A204.1 (cell line): ENCODE measurements around the gene TRIP6.
"Not testable (repeated sequence)": the region's sequence is repeated elsewhere in the genome, so short reads cannot be mapped to it uniquely, and the experiment has no call there.

ENCODE experiments used
- FAIRE-seq: peaks from 2 replicates; lab custom pipeline; 2012; peaks lifted over from hg19 to GRCh38; lab: Jason Lieb, UNC

Gene TRIP6

GRCh38 chr7:100890653-100891567 is 23.7 kb downstream of the TRIP6 start:
- no peak for FAIRE-seq

GRCh38 chr7:100891568-100892247 is 24.5 kb downstream of the TRIP6 start:
- no peak for FAIRE-seq

GRCh38 chr7:100892364-100893317 is 25.5 kb downstream of the TRIP6 start:
- FAIRE-seq, result no peak

- FAIRE-seq, result no peak
Observed at GRCh38 chr7:100893318-100893895, 26.2 kb downstream of the TRIP6 start.

GRCh38 chr7:100893910-100894721 is 26.9 kb downstream of the TRIP6 start:
- FAIRE-seq, result no peak

GRCh38 chr7:100894860-100895700 is 27.9 kb downstream of the TRIP6 start:
- no peak for FAIRE-seq

GRCh38 chr7:100895701-100895955 is 28.4 kb downstream of the TRIP6 start, which contains the start of gene ACHE:
TSS of gene ACHE (minus strand) at chr7:100895888. CDS start at chr7:100894232, 1,656 bp downstream.
- FAIRE-seq, result no peak

GRCh38 chr7:100895956-100896731 is 29.0 kb downstream of the TRIP6 start:
- FAIRE-seq, result no peak

GRCh38 chr7:100896732-100897608 is 29.8 kb downstream of the TRIP6 start:
- no peak for FAIRE-seq

GRCh38 chr7:100897772-100898454 is 30.7 kb downstream of the TRIP6 start:
- no peak for FAIRE-seq

GRCh38 chr7:100899432-100899831 is 32.2 kb downstream of the TRIP6 start:
- no peak for FAIRE-seq

GRCh38 chr7:100900978-100901377 is 33.8 kb downstream of the TRIP6 start:
- no peak for FAIRE-seq

GRCh38 chr7:100901921-100902332 is 34.7 kb downstream of the TRIP6 start:
- no peak for FAIRE-seq

GRCh38 chr7:100902638-100903037 is 35.5 kb downstream of the TRIP6 start:
- FAIRE-seq, result no peak

GRCh38 chr7:100908512-100908911 is 41.3 kb downstream of the TRIP6 start:
- no peak for FAIRE-seq

GRCh38 chr7:100910443-100910842 is 43.3 kb downstream of the TRIP6 start:
- FAIRE-seq, result not testable (repeated sequence)

GRCh38 chr7:100911484-100911883 is 44.3 kb downstream of the TRIP6 start:
- no peak for FAIRE-seq
